Keratinocyte (primary cell): ENCODE data around the gene ABAT. TPM values are rescaled to one million over a fixed set of nuclear protein-coding genes. Genes with fewer than 3 reads are reported as not detected.

Experiments used
- DNase-seq: peaks from one replicate; pipeline ENCODE4 v3.0.0-alpha.2; 2011; ENCODE audit warnings: low read depth, missing footprints, low spot score
- FAIRE-seq: peaks from 2 replicates; lab custom pipeline; 2011; peaks lifted over from hg19 to GRCh38; lab: Jason Lieb, UNC
- H2AFZ ChIP-seq: 2 replicates; pipeline ENCODE4 v1.6.0; 2012; ENCODE audit warnings: low read length, control low read depth, inconsistent platforms; ENCODE audit not compliant: control insufficient read depth
- H3K27ac ChIP-seq: 2 replicates; pipeline ENCODE4 v1.5.1; 2011; ENCODE audit warnings: low read length; ENCODE audit not compliant: control insufficient read depth, insufficient read depth
- H3K27me3 ChIP-seq: 3 replicates; pipeline ENCODE4 v1.6.0; 2011; ENCODE audit warnings: low read length; ENCODE audit not compliant: control insufficient read depth, insufficient read depth; ENCODE audit errors: extremely low read depth
- H3K36me3 ChIP-seq, 2 experiments: 2 replicates in 1 of 2; 3 replicates in 1 of 2; pipeline ENCODE4 v1.5.1; 2011; ENCODE audit warnings: low read length in 2 of 2, mild to moderate bottlenecking in 1 of 2; ENCODE audit not compliant: control insufficient read depth in 2 of 2, insufficient read depth in 2 of 2; ENCODE audit errors: extremely low read depth in 1 of 2
- H3K4me1 ChIP-seq: 3 replicates; pipeline ENCODE4 v1.5.1; 2011; ENCODE audit warnings: low read length; ENCODE audit not compliant: control insufficient read depth, insufficient read depth; ENCODE audit errors: extremely low read depth
- H3K4me2 ChIP-seq: 3 replicates; pipeline ENCODE4 v1.6.0; 2011; ENCODE audit warnings: low read depth, low read length; ENCODE audit not compliant: control insufficient read depth, insufficient read depth; ENCODE audit errors: extremely low read depth
- H3K4me3 ChIP-seq, 3 experiments: fragments of 200-600 bp in 1 of 3; sonication (generic) in 1 of 3; 2 replicates in 2 of 3; 3 replicates in 1 of 3; pipeline ENCODE4 v1.5.1; 2011 to 2016; ENCODE audit warnings: low read length in 3 of 3, mild to moderate bottlenecking in 3 of 3, control low read depth in 2 of 3, inconsistent platforms in 1 of 3, low read depth in 1 of 3, mixed read lengths in 1 of 3, mixed run types in 1 of 3, moderate library complexity in 1 of 3; ENCODE audit not compliant: control insufficient read depth in 2 of 3, insufficient read depth in 2 of 3; ENCODE audit errors: extremely low read depth in 1 of 3
- H3K79me2 ChIP-seq: 2 replicates; pipeline ENCODE4 v1.6.0; 2012; ENCODE audit warnings: low read length; ENCODE audit not compliant: control insufficient read depth, insufficient read depth
- H3K9ac ChIP-seq: 3 replicates; pipeline ENCODE4 v1.6.0; 2011; ENCODE audit warnings: low read length; ENCODE audit not compliant: control insufficient read depth, insufficient read depth; ENCODE audit errors: extremely low read depth
- H3K9me1 ChIP-seq: 3 replicates; pipeline ENCODE4 v1.6.0; 2011; ENCODE audit warnings: low read length; ENCODE audit not compliant: control insufficient read depth, insufficient read depth; ENCODE audit errors: extremely low read depth
- H3K9me3 ChIP-seq: 2 replicates; pipeline ENCODE4 v1.5.1; 2012; ENCODE audit warnings: low read depth, low read length; ENCODE audit not compliant: control insufficient read depth
- H4K20me1 ChIP-seq: 3 replicates; pipeline ENCODE4 v1.6.0; 2011; ENCODE audit warnings: low read length; ENCODE audit not compliant: control insufficient read depth, insufficient read depth; ENCODE audit errors: extremely low read depth
- CTCF ChIP-seq, 3 experiments: IDR thresholded peaks in 1 of 3; conservative IDR thresholded peaks in 1 of 3; optimal IDR thresholded peaks in 1 of 3; 2 replicates in 2 of 3; 3 replicates in 1 of 3; pipeline versions ENCODE3 to v1.5.1; 2011; ENCODE audit warnings: low read length in 3 of 3, mild to moderate bottlenecking in 3 of 3, moderate library complexity in 2 of 3, control low read depth in 1 of 3, inconsistent platforms in 1 of 3; ENCODE audit not compliant: insufficient read depth in 2 of 3; ENCODE audit errors: extremely low read depth in 1 of 3
- EZH2 ChIP-seq: IDR thresholded peaks from one replicate; pipeline ENCODE4 v1.6.1; 2012; ENCODE audit warnings: inconsistent platforms, mild to moderate bottlenecking, low read length, moderate library complexity
- dilution Hi-C: fragments of 300-500 bp; cut with MboI; formaldehyde crosslinking; loops from one replicate; pipeline ENCODE4 v1.7.0; 2020; ENCODE audit warnings: low sequenced_read_pairs; ENCODE audit not compliant: extremely low pct_ligation_motif_present
- polyA plus RNA-seq, 5 experiments: library from polyadenylated mRNA; depleted of rRNA in 3 of 5; stranded (reverse) in 3 of 5; stranded (forward) in 1 of 5; unstranded in 1 of 5; fragments of >200 nt; gene quantifications; 1 replicate in 1 of 5; 2 replicates in 3 of 5; 3 replicates in 1 of 5; pipeline versions ENCODE4 v1.2.1 to v1.2.3, GENCODE V29; 2011 to 2012; ENCODE audit warnings: missing spikeins in 2 of 5, low read depth in 1 of 5, low replicate concordance in 1 of 5

Gene ABAT
- polyA plus RNA-seq, 1 donor (not counting 4 experiments of a cell fraction or from before 2014, with no cell fraction given), result 13.7 TPM

- Histone ChIP-seq H3K4me2 (no peak overlapping the region), H4K20me1 (no peaks in the 10 kb centered on the region), H3K36me3 (peaks cover 35 to 37% of the 10 kb centered on the region in 2 experiments), H3K27me3 (no peaks in the 10 kb centered on the region), H3K4me1 (peaks cover 14% of the 10 kb centered on the region), H3K9me3 (no peaks in the 10 kb centered on the region), H3K4me3 (no peak overlapping the region), H3K79me2 (no peaks in the 10 kb centered on the region), H2AFZ (no peak overlapping the region), H3K9me1 (no peaks in the 10 kb centered on the region), H3K27ac (peak overlapping the region; percentile 29), H3K9ac (no peak overlapping the region)
- no peak for TF ChIP-seq EZH2
- no peak for TF ChIP-seq CTCF (optimal IDR thresholded peaks at IDR 0.05 in 1 of 3, IDR thresholded peaks at IDR 0.05 in 1 of 3, conservative IDR thresholded peaks at IDR 0.05 in 1 of 3; ENCODE audit: extremely low read depth in 1 of 3, insufficient read depth in 2 of 3, low read length in 3 of 3)
- DNase-seq (no peak), FAIRE-seq (no peak)
- dilution Hi-C loops, result no loop called here
These were observed 27.9 kb upstream of the ABAT start for GRCh38 chr16:8646326-8647053.

- H4K20me1 ChIP-seq, result no peaks in the 10 kb centered on the region
- H3K27ac ChIP-seq, result no peak overlapping the region
- H3K36me3 ChIP-seq, result peaks cover 24 to 28% of the 10 kb centered on the region in 2 experiments
- no peak for FAIRE-seq
- no peaks in the 10 kb centered on the region for H3K79me2 ChIP-seq
- H3K9ac ChIP-seq, result no peak overlapping the region
- TF ChIP-seq CTCF (optimal IDR thresholded peaks at IDR 0.05 in 1 of 3, IDR thresholded peaks at IDR 0.05 in 1 of 3, conservative IDR thresholded peaks at IDR 0.05 in 1 of 3; ENCODE audit: extremely low read depth in 1 of 3, insufficient read depth in 2 of 3, low read length in 3 of 3) (no peak), EZH2 (no peak)
- DNase-seq, result no peak
- H2AFZ ChIP-seq, result no peak overlapping the region
- H3K4me3 ChIP-seq, result no peak overlapping the region
- no peaks in the 10 kb centered on the region for H3K27me3 ChIP-seq
- H3K4me2 ChIP-seq, result no peak overlapping the region
- peaks cover 14% of the 10 kb centered on the region for H3K4me1 ChIP-seq
- no peaks in the 10 kb centered on the region for H3K9me3 ChIP-seq
- dilution Hi-C loops, result no loop called here
- H3K9me1 ChIP-seq, result no peaks in the 10 kb centered on the region
These were observed 26.6 kb upstream of the ABAT start for GRCh38 chr16:8647721-8648318.
